HCT116 (cell line): ENCODE data around the gene ATP2B3. TPM values are rescaled to one million over a fixed set of nuclear protein-coding genes. Genes with fewer than 3 reads are reported as not detected.

Experiments
- ATAC-seq: fragments of 200-7000 bp; cut with Tn5 transposase; 2 replicates; pipeline ENCODE4 v1.9.1; 2020; ENCODE audit warnings: mild to moderate bottlenecking, moderate library complexity
- BruUV-seq: library from RNA; stranded (reverse); fragments of 400-500 nt; replicated peaks from 2 replicates; lab custom pipeline; 2021; lab: Mats Ljungman, UMichigan
- CTCF ChIA-PET: fragments of 300-600 bp; sonication (Branson Sonifier 250); formaldehyde crosslinking; loops from one replicate; lab custom pipeline; 2021; ENCODE audit warnings: antibody characterized with exemption; lab: Charles Lee
- POLR2A ChIA-PET: fragments of 300-600, 350-600 bp; sonication (Branson Sonifier 250); formaldehyde crosslinking; loops from one replicate; lab custom pipeline; 2021; ENCODE audit warnings: antibody characterized with exemption; lab: Charles Lee
- RAD21 ChIA-PET, 2 experiments: fragments of 300-600 bp; sonication (Branson Sonifier 250); formaldehyde crosslinking; loops; one replicate each; lab custom pipeline; 2023; ENCODE audit warnings: low total read pairs in 2 of 2; ENCODE audit not compliant: uncharacterized antibody in 2 of 2, unreplicated experiment in 2 of 2, low non-redundant PET in 1 of 2; lab: Charles Lee
- DNase-seq: peaks from one replicate; pipeline ENCODE4 v3.0.0-alpha.2; 2010; ENCODE audit warnings: low read depth, low spot score
- H2AFZ ChIP-seq: fragments of 200-600 bp; shearing (Covaris generic), sonication (generic); 2 replicates; pipeline ENCODE4 v1.6.1; 2017; ENCODE audit warnings: low read depth, mixed run types, mixed read lengths, antibody characterized with exemption, low read length; ENCODE audit not compliant: poor library complexity, severe bottlenecking
- H3K27ac ChIP-seq: 2 replicates; pipeline ENCODE4 v1.5.1; 2012; ENCODE audit warnings: low read depth, low read length
- H3K27me3 ChIP-seq: fragments of 200-600 bp; sonication (generic); 2 replicates; pipeline ENCODE4 v1.6.1; 2016; ENCODE audit warnings: mixed run types, low read length, mixed read lengths; ENCODE audit not compliant: insufficient read depth
- H3K36me3 ChIP-seq, 2 experiments: fragments of 200-500 bp in 1 of 2; fragments of 200-600 bp in 1 of 2; sonication (Bioruptor generic) in 1 of 2; sonication (generic) in 1 of 2; 2 replicates each; pipeline versions ENCODE4 v1.5.1 to v1.6.1; 2014 to 2016; ENCODE audit warnings: low read length in 2 of 2, inconsistent platforms in 1 of 2, mixed read lengths in 1 of 2, mixed run types in 1 of 2; ENCODE audit not compliant: insufficient read depth in 2 of 2, control insufficient read depth in 1 of 2
- H3K4me1 ChIP-seq, 2 experiments: fragments of 200-600 bp in 1 of 2; sonication (generic) in 1 of 2; 2 replicates each; pipeline versions ENCODE4 v1.5.1 to v1.6.1; 2012 to 2017; ENCODE audit warnings: low read length in 2 of 2, inconsistent platforms in 1 of 2, mild to moderate bottlenecking in 1 of 2, mixed read lengths in 1 of 2, mixed run types in 1 of 2, moderate library complexity in 1 of 2; ENCODE audit not compliant: insufficient read depth in 2 of 2, control insufficient read depth in 1 of 2
- H3K4me2 ChIP-seq: fragments of 200-600 bp; sonication (generic); 2 replicates; pipeline ENCODE4 v1.6.1; 2017; ENCODE audit warnings: mixed run types, low read length, mixed read lengths
- H3K4me3 ChIP-seq, 2 experiments: fragments of 200-600 bp in 1 of 2; sonication (generic) in 1 of 2; replicated peaks in 1 of 2; 2 replicates each; pipeline ENCODE4 v1.5.1; 2011 to 2016; ENCODE audit warnings: low read length in 2 of 2, control low read depth in 1 of 2, low read depth in 1 of 2, mild to moderate bottlenecking in 1 of 2, mixed read lengths in 1 of 2, mixed run types in 1 of 2
- H3K79me2 ChIP-seq: fragments of 200-600 bp; sonication (generic); 2 replicates; pipeline ENCODE4 v1.6.1; 2017; ENCODE audit warnings: mild to moderate bottlenecking, mixed run types, low read length, moderate library complexity, mixed read lengths; ENCODE audit not compliant: insufficient read depth
- H3K9ac ChIP-seq: fragments of 200-600 bp; sonication (generic); 2 replicates; pipeline ENCODE4 v1.6.1; 2016; ENCODE audit warnings: low read length, mixed read lengths
- H3K9me2 ChIP-seq: fragments of 200-600 bp; sonication (generic), shearing (Covaris generic); 2 replicates; pipeline ENCODE4 v1.6.1; 2017; ENCODE audit warnings: mixed run types, mild to moderate bottlenecking, moderate library complexity; ENCODE audit not compliant: insufficient read depth
- H3K9me3 ChIP-seq, 2 experiments: fragments of 200-500 bp in 1 of 2; fragments of 200-600 bp in 1 of 2; sonication (Bioruptor generic) in 1 of 2; sonication (generic) in 1 of 2; 2 replicates each; pipeline ENCODE4 v1.6.1; 2014 to 2017; ENCODE audit warnings: low read length in 2 of 2, mixed read lengths in 2 of 2, inconsistent platforms in 1 of 2, low read depth in 1 of 2, mild to moderate bottlenecking in 1 of 2, mixed run types in 1 of 2, moderate library complexity in 1 of 2; ENCODE audit not compliant: control insufficient read depth in 1 of 2, insufficient read depth in 1 of 2
- H4K20me1 ChIP-seq: fragments of 200-600 bp; sonication (generic), shearing (Covaris generic); 2 replicates; pipeline ENCODE4 v1.6.1; 2017; ENCODE audit warnings: mixed run types, mild to moderate bottlenecking, moderate library complexity; ENCODE audit not compliant: insufficient read depth
- CTCF ChIP-seq, 3 experiments: fragments of 200-600 bp in 1 of 3; sonication (generic) in 1 of 3; IDR thresholded peaks in 2 of 3; conservative IDR thresholded peaks in 1 of 3; 2 replicates each; pipeline ENCODE4 v1.5.1; 2012 to 2017; ENCODE audit warnings: low read depth in 2 of 3, low read length in 2 of 3, antibody characterized with exemption in 1 of 3, borderline replicate concordance in 1 of 3, control low read depth in 1 of 3, mild to moderate bottlenecking in 1 of 3, mixed read lengths in 1 of 3, mixed run types in 1 of 3, moderate library complexity in 1 of 3; ENCODE audit not compliant: insufficient read depth in 1 of 3
- ELF1 ChIP-seq: IDR thresholded peaks from 2 replicates; pipeline ENCODE4 v1.6.1; 2012; ENCODE audit warnings: low read depth, borderline replicate concordance
- EZH2 ChIP-seq: fragments of 200-600 bp; sonication (generic); IDR thresholded peaks from 2 replicates; pipeline ENCODE4 v1.6.1; 2017; ENCODE audit warnings: antibody characterized with exemption, mixed run types
- SRF ChIP-seq: IDR thresholded peaks from 2 replicates; pipeline ENCODE4 v1.6.1; 2012; ENCODE audit warnings: low read depth
- YY1 ChIP-seq: IDR thresholded peaks from 2 replicates; pipeline ENCODE4 v1.6.1; 2011; ENCODE audit warnings: low read length, low read depth, moderate library complexity, mild to moderate bottlenecking; ENCODE audit not compliant: insufficient replicate concordance; ENCODE audit errors: extremely low read depth
- ZBTB33 ChIP-seq: IDR thresholded peaks from 2 replicates; pipeline ENCODE4 v1.6.1; 2011; ENCODE audit warnings: mild to moderate bottlenecking, low read length, moderate library complexity; ENCODE audit not compliant: insufficient replicate concordance; ENCODE audit errors: extremely low read depth
- ZNF274 ChIP-seq: fragments of 200-500 bp; sonication (Bioruptor generic); IDR thresholded peaks from 2 replicates; pipeline ENCODE4 v1.6.1; 2014; ENCODE audit warnings: mild to moderate bottlenecking, low read depth, low read length, inconsistent platforms
- intact Hi-C: fragments of 100-400 bp; cut with micrococcal nuclease; formaldehyde crosslinking; loops from 2 replicates; pipeline ENCODE4 v1.10.0; 2022
- total RNA-seq: library from RNA; stranded (reverse); gene quantifications from one replicate; pipeline ENCODE4 v1.2.1, GENCODE V29; 2021; ENCODE audit not compliant: unreplicated experiment
- TF ChIP-seq, protein P1 (sequence below): IDR thresholded peaks from 2 replicates; pipeline ENCODE4 v1.6.1; 2012

ATP2B3 gene
- total RNA-seq, 1 experiment from 2014 or later: not detected

DNA sequence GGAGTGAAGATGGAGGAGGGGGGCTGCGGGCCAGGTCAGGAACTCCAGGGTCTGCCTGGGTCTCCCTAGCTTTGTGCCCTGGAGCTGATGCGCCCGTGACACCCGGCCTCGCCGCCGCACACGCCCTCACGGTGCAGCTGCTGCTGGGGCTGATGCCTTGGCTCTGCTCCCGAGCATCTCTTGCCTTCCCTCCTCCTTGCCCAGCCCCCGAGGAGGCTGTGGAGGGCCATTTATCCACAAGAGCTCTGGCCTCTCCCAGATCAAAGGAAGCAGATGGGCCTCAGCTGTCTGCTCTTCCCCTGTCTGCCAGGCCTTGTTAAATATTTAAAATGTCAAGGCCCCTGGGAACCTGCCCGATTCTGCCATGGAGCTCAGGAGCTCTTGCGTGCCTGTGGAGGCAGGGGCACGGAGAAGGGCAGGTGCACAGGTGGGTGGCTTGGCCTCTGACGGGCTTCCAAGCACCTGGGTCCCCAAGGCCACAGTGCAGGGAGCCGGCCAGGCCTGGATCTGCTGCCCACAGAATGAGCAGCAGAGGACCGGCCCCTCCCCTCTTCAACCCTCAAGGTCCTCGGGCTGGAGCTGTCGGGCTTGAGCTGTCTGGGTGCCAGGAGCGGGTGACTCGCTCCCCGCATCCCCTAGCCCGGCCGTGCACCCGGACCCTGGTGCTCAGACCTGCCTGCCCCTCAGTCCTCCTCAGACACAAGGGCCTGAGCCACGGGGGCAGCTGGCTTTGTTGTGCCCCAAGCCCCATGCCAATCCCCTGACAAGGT, 20.3 kb downstream of the ATP2B3 start (continued):
- TF ChIP-seq CTCF (IDR thresholded peaks at IDR 0.05 in 2 of 3, conservative IDR thresholded peaks at IDR 0.05 in 1 of 3; ENCODE audit: borderline replicate concordance in 1 of 3, insufficient read depth in 1 of 3, low read depth in 2 of 3, low read length in 2 of 3) (no peak), SRF (no peak), EZH2 (no peak), ZBTB33 (no peak), ZNF274 (no peak)
- TF ChIP-seq, protein P1, sequence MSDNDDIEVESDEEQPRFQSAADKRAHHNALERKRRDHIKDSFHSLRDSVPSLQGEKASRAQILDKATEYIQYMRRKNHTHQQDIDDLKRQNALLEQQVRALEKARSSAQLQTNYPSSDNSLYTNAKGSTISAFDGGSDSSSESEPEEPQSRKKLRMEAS: no peak
- TF ChIP-seq, all 23 proteins: peak for 0

GRCh38 chrX:153538424-153538823, 21.0 kb downstream of the ATP2B3 start:
- CTCF ChIA-PET: interaction anchor here (1.4 to 2.1 kb wide), 3 partner anchors 13 to 170 kb away, joined by 4 to 25 read pairs (median 11); no protein-coding TSS in a partner anchor
- intact Hi-C loops: no loop called here
- peaks cover 0 to 5% of the 10 kb centered on the region in 2 experiments; a peak in 1 of 4 replicates for H3K4me1 ChIP-seq

More at GRCh38 chrX:153538424-153538823, 21.0 kb downstream of the ATP2B3 start:
- no TSS peak for BruUV-seq
- no peak overlapping the region for H3K27ac ChIP-seq
- TF ChIP-seq YY1 (no peak), ELF1 (no peak), ZBTB33 (no peak)
- TF ChIP-seq, all 23 proteins: peak for 0
- no peak overlapping the region for H3K4me3 ChIP-seq
- ChIA-PET RAD21 (no interaction called here), POLR2A (no interaction called here)
- H4K20me1 ChIP-seq: no peaks in the 10 kb centered on the region
- no peak overlapping the region for H2AFZ ChIP-seq
- ATAC-seq: no peak
- H3K9me2 ChIP-seq: no peaks in the 10 kb centered on the region
- no peaks in the 10 kb centered on the region for H3K9me3 ChIP-seq
- H3K36me3 ChIP-seq: no peaks in the 10 kb centered on the region
- no peaks in the 10 kb centered on the region for H3K79me2 ChIP-seq
- H3K27me3 ChIP-seq: no peaks in the 10 kb centered on the region
- no peak overlapping the region for H3K4me2 ChIP-seq
- H3K9ac ChIP-seq: no peak overlapping the region
- no peak for DNase-seq
